GM23338 (cell line): ENCODE data around the gene PHF21A. TPM values are rescaled to one million over a fixed set of nuclear protein-coding genes. Genes with fewer than 3 reads are reported as not detected.

ENCODE experiments used
- ATAC-seq: fragments of 200-7000 bp; cut with Tn5 transposase; 3 replicates; pipeline ENCODE4 v1.9.1; 2020
- DNase-seq: peaks from one replicate; pipeline ENCODE4 v3.0.0-alpha.2; 2015; ENCODE audit warnings: low spot score
- H2AFZ ChIP-seq: fragments of 200-600 bp; sonication (generic); 2 replicates; pipeline ENCODE4 v1.8.0; 2016; ENCODE audit warnings: antibody characterized with exemption, mild to moderate bottlenecking, moderate library complexity
- H3F3A ChIP-seq: fragments of 200-600 bp; sonication (generic); replicated peaks from 2 replicates; pipeline ENCODE4 v1.8.0; 2017; ENCODE audit warnings: antibody characterized with exemption, mixed run types, low read depth
- H3K27ac ChIP-seq: fragments of 200-600 bp; sonication (generic); 2 replicates; pipeline ENCODE4 v1.6.1; 2016; ENCODE audit warnings: low read depth
- H3K27me3 ChIP-seq: fragments of 200-600 bp; sonication (generic); 2 replicates; pipeline ENCODE4 v1.8.0; 2016; ENCODE audit warnings: mild to moderate bottlenecking, mixed run types, moderate library complexity; ENCODE audit not compliant: insufficient read depth
- H3K36me3 ChIP-seq: fragments of 200-600 bp; sonication (generic); 2 replicates; pipeline ENCODE4 v1.8.0; 2016; ENCODE audit warnings: mild to moderate bottlenecking; ENCODE audit not compliant: insufficient read depth
- H3K4me1 ChIP-seq: fragments of 200-600 bp; sonication (generic); 2 replicates; pipeline ENCODE4 v1.8.0; 2016; ENCODE audit warnings: mild to moderate bottlenecking, moderate library complexity; ENCODE audit not compliant: insufficient read depth
- H3K4me2 ChIP-seq: fragments of 200-600 bp; sonication (generic); 2 replicates; pipeline ENCODE4 v1.7.1; 2017; ENCODE audit warnings: mixed run types
- H3K4me3 ChIP-seq: fragments of 200-600 bp; sonication (generic); 2 replicates; pipeline ENCODE4 v1.6.1; 2016; ENCODE audit warnings: mixed run types
- H3K79me2 ChIP-seq: fragments of 200-600 bp; sonication (generic); replicated peaks from 2 replicates; pipeline ENCODE4 v1.8.0; 2017; ENCODE audit warnings: mild to moderate bottlenecking; ENCODE audit not compliant: insufficient read depth
- H3K9me2 ChIP-seq: fragments of 200-600 bp; sonication (generic); 2 replicates; pipeline ENCODE4 v1.8.0; 2017; ENCODE audit not compliant: insufficient read depth
- H4K20me1 ChIP-seq: fragments of 200-600 bp; sonication (generic); replicated peaks from 2 replicates; pipeline ENCODE4 v1.8.0; 2017; ENCODE audit warnings: mild to moderate bottlenecking; ENCODE audit not compliant: insufficient read depth
- H3K27ac Mint-ChIP-seq: 2 replicates; pipeline ENCODE4 v1.8.0; 2020; ENCODE audit warnings: inconsistent platforms, mild to moderate bottlenecking, moderate library complexity, mixed read lengths
- H3K27me3 Mint-ChIP-seq: 3 replicates; pipeline ENCODE4 v1.8.0; 2022; ENCODE audit warnings: low read depth, mild to moderate bottlenecking, moderate library complexity, mixed read lengths, inconsistent platforms; ENCODE audit not compliant: insufficient read depth, poor library complexity
- H3K36me3 Mint-ChIP-seq: 3 replicates; pipeline ENCODE4 v1.8.0; 2021; ENCODE audit warnings: low read depth, mild to moderate bottlenecking, inconsistent platforms, moderate library complexity, mixed read lengths
- H3K4me1 Mint-ChIP-seq: 3 replicates; pipeline ENCODE4 v1.8.0; 2020; ENCODE audit warnings: mild to moderate bottlenecking, inconsistent platforms, mixed read lengths
- H3K4me3 Mint-ChIP-seq: 3 replicates; pipeline ENCODE4 v1.8.0; 2021; ENCODE audit warnings: moderate library complexity, mild to moderate bottlenecking, inconsistent platforms, mixed read lengths
- H3K9me3 Mint-ChIP-seq: 3 replicates; pipeline ENCODE4 v1.8.0; 2020; ENCODE audit warnings: moderate library complexity, mild to moderate bottlenecking, inconsistent platforms, mixed read lengths
- CREB1 ChIP-seq: fragments of 250-450 bp; sonication (Bioruptor Pico); IDR thresholded peaks from 2 replicates; pipeline ENCODE4 v1.5.0; 2020; ENCODE audit warnings: low read depth, mild to moderate bottlenecking, moderate library complexity
- EZH2 ChIP-seq: fragments of 200-600 bp; sonication (generic); IDR thresholded peaks from one replicate; pipeline ENCODE4 v1.8.0; 2017; ENCODE audit warnings: antibody characterized with exemption, mild to moderate bottlenecking, low read depth; ENCODE audit not compliant: unreplicated experiment
- EZH2phosphoT487 ChIP-seq: fragments of 200-600 bp; sonication (generic); IDR thresholded peaks from one replicate; pipeline ENCODE4 v1.8.1; 2018; ENCODE audit warnings: antibody characterized with exemption; ENCODE audit not compliant: unreplicated experiment
- JUNB ChIP-seq: IDR thresholded peaks from one replicate; pipeline ENCODE4 v1.6.1; 2016; ENCODE audit warnings: antibody characterized with exemption; ENCODE audit not compliant: unreplicated experiment
- NANOG ChIP-seq: IDR thresholded peaks from 2 replicates; pipeline ENCODE4 v1.6.1; 2016; ENCODE audit warnings: antibody characterized with exemption, borderline replicate concordance
- POLR2AphosphoS5 ChIP-seq: IDR thresholded peaks from 2 replicates; pipeline ENCODE4 v1.6.1; 2016; ENCODE audit warnings: antibody characterized with exemption, low read depth
- REST ChIP-seq: IDR thresholded peaks from one replicate; pipeline ENCODE4 v1.6.1; 2018; ENCODE audit warnings: antibody characterized with exemption; ENCODE audit not compliant: unreplicated experiment
- STAT1 ChIP-seq: IDR thresholded peaks from one replicate; pipeline ENCODE4 v1.6.1; 2016; ENCODE audit warnings: antibody characterized with exemption; ENCODE audit not compliant: unreplicated experiment
- ZNF114 ChIP-seq: fragments of 250-450 bp; sonication (Bioruptor Pico); IDR thresholded peaks from 2 replicates; pipeline ENCODE4 v1.5.0; 2020; ENCODE audit warnings: mild to moderate bottlenecking, moderate library complexity
- ZNF331 ChIP-seq: fragments of 250-450 bp; sonication (Bioruptor Pico); IDR thresholded peaks from 2 replicates; pipeline ENCODE4 v1.5.0; 2020; ENCODE audit warnings: low read depth, mild to moderate bottlenecking, moderate library complexity
- ZNF462 ChIP-seq: fragments of 250-450 bp; sonication (Bioruptor Pico); IDR thresholded peaks from 2 replicates; pipeline ENCODE4 v1.5.0; 2020; ENCODE audit warnings: mild to moderate bottlenecking, moderate library complexity
- polyA plus RNA-seq: library from polyadenylated mRNA; unstranded; fragments of >200 nt; fragmentation: Nextera tagmentation; extraction: Ambion mirVana; gene quantifications from 2 replicates; pipeline ENCODE4 v1.2.1, GENCODE V29; 2016
- total RNA-seq: library from RNA; depleted of rRNA; stranded (reverse); fragments of >200 nt; shearing (Covaris generic); gene quantifications from 2 replicates; pipeline ENCODE4 v1.2.3, GENCODE V29; 2014
- TF ChIP-seq, protein P1 (sequence below): IDR thresholded peaks from 2 replicates; pipeline ENCODE4 v1.6.1; 2016; ENCODE audit warnings: antibody characterized with exemption
- TF ChIP-seq, protein P2 (sequence below), 2 experiments: fragments of 200-600 bp in 1 of 2; sonication (generic) in 1 of 2; conservative IDR thresholded peaks; 2 replicates each; pipeline versions ENCODE4 v1.5.1 to v1.6.1; 2016 to 2017; ENCODE audit warnings: antibody characterized with exemption in 2 of 2, low read depth in 2 of 2, mild to moderate bottlenecking in 2 of 2, moderate library complexity in 1 of 2

Gene PHF21A
- total and polyA plus RNA-seq, 2 experiments from 2014 or later, result 21.7 to 23.6 TPM

DNA sequence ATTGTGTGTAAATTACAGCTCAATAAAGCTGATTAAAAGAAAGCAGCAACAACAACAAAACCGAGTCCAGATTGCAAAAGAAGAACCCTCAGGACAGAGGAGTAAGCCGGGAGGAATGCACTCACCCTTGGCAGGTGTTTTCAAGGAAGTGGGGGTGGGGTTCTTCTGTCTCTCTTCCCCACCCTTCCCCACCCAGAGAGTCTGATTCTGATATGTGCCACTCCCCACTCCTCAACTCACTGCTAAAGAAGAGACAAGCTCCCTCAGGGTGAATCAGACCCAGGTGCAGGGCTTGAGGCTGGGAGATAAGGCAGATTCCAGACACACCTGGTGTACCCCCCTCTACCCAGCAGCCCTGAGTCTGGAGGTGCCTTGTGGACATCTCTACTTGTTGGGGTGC, 38.4 kb upstream of the PHF21A start:
- DNase-seq (no peak), ATAC-seq (no peak; the same call in 2 of the 3 replicates)
- H3K4me2 ChIP-seq, result no peak overlapping the region
- no peaks in the 10 kb centered on the region for H3K9me2 ChIP-seq
- peak overlapping the region; percentile 69; the same call in 1 of the 2 replicates for H2AFZ ChIP-seq
- no peak overlapping the region for H3K4me3 ChIP-seq
- H3K9me3 Mint-ChIP-seq, result no peaks in the 10 kb centered on the region
- no peaks in the 10 kb centered on the region for H3K36me3 Mint-ChIP-seq
- no peaks in the 10 kb centered on the region for H3K27me3 ChIP-seq
- H3K27ac Mint-ChIP-seq, result no peak overlapping the region
- no peaks in the 10 kb centered on the region for H3F3A ChIP-seq
- peaks cover 4% of the 10 kb centered on the region for H3K27me3 Mint-ChIP-seq
- no peak overlapping the region for H3K27ac ChIP-seq
- no peaks in the 10 kb centered on the region for H4K20me1 ChIP-seq
- no peak for TF ChIP-seq ZNF114 (CRISPR knock-in tag)
- no peak for TF ChIP-seq ZNF462 (CRISPR knock-in tag)
- TF ChIP-seq, protein P1, sequence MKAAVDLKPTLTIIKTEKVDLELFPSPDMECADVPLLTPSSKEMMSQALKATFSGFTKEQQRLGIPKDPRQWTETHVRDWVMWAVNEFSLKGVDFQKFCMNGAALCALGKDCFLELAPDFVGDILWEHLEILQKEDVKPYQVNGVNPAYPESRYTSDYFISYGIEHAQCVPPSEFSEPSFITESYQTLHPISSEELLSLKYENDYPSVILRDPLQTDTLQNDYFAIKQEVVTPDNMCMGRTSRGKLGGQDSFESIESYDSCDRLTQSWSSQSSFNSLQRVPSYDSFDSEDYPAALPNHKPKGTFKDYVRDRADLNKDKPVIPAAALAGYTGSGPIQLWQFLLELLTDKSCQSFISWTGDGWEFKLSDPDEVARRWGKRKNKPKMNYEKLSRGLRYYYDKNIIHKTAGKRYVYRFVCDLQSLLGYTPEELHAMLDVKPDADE, result no peak
- no peak for TF ChIP-seq ZNF331 (CRISPR knock-in tag)
- no peak for TF ChIP-seq REST
- no peak for TF ChIP-seq JUNB
- TF ChIP-seq, protein P2, sequence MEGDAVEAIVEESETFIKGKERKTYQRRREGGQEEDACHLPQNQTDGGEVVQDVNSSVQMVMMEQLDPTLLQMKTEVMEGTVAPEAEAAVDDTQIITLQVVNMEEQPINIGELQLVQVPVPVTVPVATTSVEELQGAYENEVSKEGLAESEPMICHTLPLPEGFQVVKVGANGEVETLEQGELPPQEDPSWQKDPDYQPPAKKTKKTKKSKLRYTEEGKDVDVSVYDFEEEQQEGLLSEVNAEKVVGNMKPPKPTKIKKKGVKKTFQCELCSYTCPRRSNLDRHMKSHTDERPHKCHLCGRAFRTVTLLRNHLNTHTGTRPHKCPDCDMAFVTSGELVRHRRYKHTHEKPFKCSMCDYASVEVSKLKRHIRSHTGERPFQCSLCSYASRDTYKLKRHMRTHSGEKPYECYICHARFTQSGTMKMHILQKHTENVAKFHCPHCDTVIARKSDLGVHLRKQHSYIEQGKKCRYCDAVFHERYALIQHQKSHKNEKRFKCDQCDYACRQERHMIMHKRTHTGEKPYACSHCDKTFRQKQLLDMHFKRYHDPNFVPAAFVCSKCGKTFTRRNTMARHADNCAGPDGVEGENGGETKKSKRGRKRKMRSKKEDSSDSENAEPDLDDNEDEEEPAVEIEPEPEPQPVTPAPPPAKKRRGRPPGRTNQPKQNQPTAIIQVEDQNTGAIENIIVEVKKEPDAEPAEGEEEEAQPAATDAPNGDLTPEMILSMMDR (conservative IDR thresholded peaks at IDR 0.05; ENCODE audit: low read depth in 2 of 2), result no peak
- no peak for TF ChIP-seq CREB1
- no peak for TF ChIP-seq EZH2phosphoT487
- no peak for TF ChIP-seq EZH2
- TF ChIP-seq NANOG, result no peak
- TF ChIP-seq POLR2AphosphoS5, result no peak
- no peak for TF ChIP-seq STAT1
- H3K36me3 ChIP-seq, result no peaks in the 10 kb centered on the region
- H3K4me3 Mint-ChIP-seq, result no peak overlapping the region
- 0 out of 3 replicates have a peak, but pooled peaks cover 3% of the 10 kb centered on the region for H3K4me1 Mint-ChIP-seq
- H3K79me2 ChIP-seq, result no peaks in the 10 kb centered on the region
- no peaks in the 10 kb centered on the region for H3K4me1 ChIP-seq
